Uterus (tissue), 4 donors: ENCODE measurements around the gene EWSR1. TPM values are rescaled to one million over a fixed set of nuclear protein-coding genes. Genes with fewer than 3 reads are reported as not detected.

Experiments used
- DNase-seq, 2 donors: peaks; one replicate each; pipeline ENCODE4 v3.0.0-alpha.2; 2019 to 2020
- H3K27ac ChIP-seq, 2 donors: fragments of 200-600 bp; sonication (generic); 1 replicate in 1 of 2; 2 replicates in 1 of 2; pipeline ENCODE4 v1.5.1; 2016 to 2018
- H3K27me3 ChIP-seq, 2 donors: fragments of 200-600 bp; sonication (generic); one replicate each; pipeline ENCODE4 v1.5.1; 2018 to 2019; ENCODE audit warnings: control low read depth in 1 of 2
- H3K36me3 ChIP-seq, 2 donors: fragments of 200-600 bp; sonication (generic); one replicate each; pipeline ENCODE4 v1.5.1; 2019; ENCODE audit warnings: control low read depth in 1 of 2
- H3K4me1 ChIP-seq, 2 donors: fragments of 200-600 bp; sonication (generic); one replicate each; pipeline ENCODE4 v1.5.1; 2018 to 2019; ENCODE audit warnings: control low read depth in 1 of 2
- H3K4me3 ChIP-seq, 2 donors: fragments of 200-600 bp; sonication (generic); 1 replicate in 1 of 2; 2 replicates in 1 of 2; pipeline ENCODE4 v1.5.1; 2018 to 2019; ENCODE audit warnings: mild to moderate bottlenecking in 1 of 2
- H3K9me3 ChIP-seq, 2 donors: fragments of 200-600 bp; sonication (generic); one replicate each; pipeline ENCODE4 v1.5.1; 2019; ENCODE audit warnings: control low read depth in 1 of 2
- CTCF ChIP-seq, 4 experiments: fragments of 200-600 bp in 2 of 4; fragments of 450-650 bp in 2 of 4; sonication (generic) in 2 of 4; IDR thresholded peaks; one replicate each; pipeline ENCODE4 v1.5.1; 2016 to 2019; ENCODE audit warnings: antibody characterized with exemption in 4 of 4, mild to moderate bottlenecking in 2 of 4, moderate library complexity in 1 of 4
- POLR2A ChIP-seq, 2 donors: fragments of 450-650 bp; IDR thresholded peaks; one replicate each; pipeline ENCODE4 v1.6.1; 2016; ENCODE audit warnings: antibody characterized with exemption in 2 of 2, mild to moderate bottlenecking in 1 of 2, moderate library complexity in 1 of 2
- intact Hi-C: fragments of 100-400 bp; cut with DNase I; formaldehyde crosslinking; loops from one replicate; pipeline ENCODE4 v1.15.1; 2023; ENCODE audit warnings: low total_unique reads
- total RNA-seq, 4 donors: library from RNA; depleted of rRNA in 3 of 4; stranded (reverse); fragments of >200 nt in 3 of 4; gene quantifications; one replicate each; pipeline versions ENCODE4 v1.1.0 to v1.2.4, GENCODE V29; 2014 to 2023
- donor health status: DM: yes; HTN: yes; CAD: no.

The EWSR1 gene
- total RNA-seq, 4 donors from 2014 or later = 120 to 221 (median 137) TPM

GRCh38 chr22:29224859-29225410, 43.1 kb upstream of the EWSR1 start:
- Histone ChIP-seq H3K27ac (peak overlapping the region; percentile 43 to 82), H3K4me3 (no peak overlapping the region), H3K4me1 (peaks cover 0 to 11% of the 10 kb centered on the region in 2 donors), H3K36me3 (no peaks in the 10 kb centered on the region), H3K9me3 (no peaks in the 10 kb centered on the region), H3K27me3 (no peaks in the 10 kb centered on the region)
- intact Hi-C loops = no loop called here
- no peak for DNase-seq
- no peak for TF ChIP-seq CTCF (IDR thresholded peaks at IDR 0.05)
- TF ChIP-seq POLR2A (IDR thresholded peaks at IDR 0.05) = no peak

GRCh38 chr22:29225422-29226090, 42.5 kb upstream of the EWSR1 start:
- intact Hi-C loops = no loop called here
- TF ChIP-seq POLR2A (IDR thresholded peaks at IDR 0.05) (peak in 1 of 2 donors; percentile 11), CTCF (IDR thresholded peaks at IDR 0.05) (no peak)
- Histone ChIP-seq H3K9me3 (no peaks in the 10 kb centered on the region), H3K27me3 (no peaks in the 10 kb centered on the region), H3K4me3 (no peak overlapping the region), H3K4me1 (peaks cover 0 to 11% of the 10 kb centered on the region in 2 donors), H3K27ac (peak overlapping the region; percentile 43 to 82), H3K36me3 (no peaks in the 10 kb centered on the region)
- peak; percentile 29 to 49 for DNase-seq

- intact Hi-C loops = no loop called here
- H3K27ac ChIP-seq = peak overlapping the region; percentile 43 to 82
- H3K4me3 ChIP-seq = no peak overlapping the region
- DNase-seq = no peak
- H3K27me3 ChIP-seq = no peaks in the 10 kb centered on the region
- H3K9me3 ChIP-seq = no peaks in the 10 kb centered on the region
- peaks cover 0 to 11% of the 10 kb centered on the region in 2 donors for H3K4me1 ChIP-seq
- TF ChIP-seq CTCF (IDR thresholded peaks at IDR 0.05) (no peak), POLR2A (IDR thresholded peaks at IDR 0.05) (no peak)
- H3K36me3 ChIP-seq = no peaks in the 10 kb centered on the region
These were observed 41.6 kb upstream of the EWSR1 start for GRCh38 chr22:29226351-29226981.

GRCh38 chr22:29230972-29231875, 36.8 kb upstream of the EWSR1 start:
- Histone ChIP-seq H3K4me1 (peaks cover 0 to under 1% of the 10 kb centered on the region in 2 donors), H3K27ac (peak overlapping the region in 1 of 2 donors; percentile 42), H3K27me3 (no peaks in the 10 kb centered on the region), H3K9me3 (no peaks in the 10 kb centered on the region), H3K4me3 (no peak overlapping the region), H3K36me3 (no peaks in the 10 kb centered on the region)
- TF ChIP-seq POLR2A (IDR thresholded peaks at IDR 0.05) (no peak), CTCF (IDR thresholded peaks at IDR 0.05) (no peak)
- DNase-seq = no peak
- intact Hi-C loops = no loop called here
